ENCODE measurements around the gene MAPK11.

Gene MAPK11

DNA sequence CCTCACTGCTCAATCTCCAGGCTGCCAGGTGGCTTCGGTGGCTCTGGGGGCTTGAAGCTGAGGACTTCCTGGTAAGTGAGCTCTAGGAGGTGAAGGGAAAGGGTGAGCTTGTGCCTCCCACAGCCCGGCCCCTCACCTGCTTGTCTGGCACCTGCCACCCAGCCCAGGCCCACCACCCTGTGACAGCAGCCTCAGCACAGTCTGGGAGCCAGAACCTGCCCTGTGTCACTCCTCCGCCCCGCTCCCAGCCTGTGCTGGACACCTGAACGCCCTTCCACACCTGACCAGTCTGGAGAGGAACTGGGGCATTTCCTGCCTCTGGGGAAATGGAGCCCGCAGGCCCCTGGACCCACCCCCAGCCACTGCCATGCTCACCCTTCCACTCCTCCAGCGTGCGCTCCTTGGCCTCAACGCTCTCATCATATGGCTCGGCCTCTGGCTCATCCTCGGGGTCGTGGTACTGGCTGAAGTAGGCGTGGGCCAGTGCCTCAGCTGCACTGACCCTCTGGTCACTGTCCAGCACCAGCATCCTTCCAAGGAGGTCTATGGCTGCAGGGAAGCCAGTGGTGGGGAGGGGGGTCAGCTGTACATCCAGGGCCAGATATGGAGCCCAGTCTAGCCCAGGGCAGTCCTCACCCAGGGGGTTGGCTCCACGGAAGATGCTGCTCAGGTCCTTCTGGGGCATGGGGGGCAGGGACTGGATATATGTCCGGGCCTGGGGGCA is 5.1 kb downstream of the MAPK11 start:
- TF ChIP-seq FOXP2 (optimal IDR thresholded peaks at IDR 0.05; ENCODE audit: borderline replicate concordance, extremely low read depth, extremely low read length, insufficient read depth) (no peak), TAF1 (IDR thresholded peaks at IDR 0.05; ENCODE audit: borderline replicate concordance, insufficient read depth, low read length) (no peak)
- TF ChIP-seq, protein P1, sequence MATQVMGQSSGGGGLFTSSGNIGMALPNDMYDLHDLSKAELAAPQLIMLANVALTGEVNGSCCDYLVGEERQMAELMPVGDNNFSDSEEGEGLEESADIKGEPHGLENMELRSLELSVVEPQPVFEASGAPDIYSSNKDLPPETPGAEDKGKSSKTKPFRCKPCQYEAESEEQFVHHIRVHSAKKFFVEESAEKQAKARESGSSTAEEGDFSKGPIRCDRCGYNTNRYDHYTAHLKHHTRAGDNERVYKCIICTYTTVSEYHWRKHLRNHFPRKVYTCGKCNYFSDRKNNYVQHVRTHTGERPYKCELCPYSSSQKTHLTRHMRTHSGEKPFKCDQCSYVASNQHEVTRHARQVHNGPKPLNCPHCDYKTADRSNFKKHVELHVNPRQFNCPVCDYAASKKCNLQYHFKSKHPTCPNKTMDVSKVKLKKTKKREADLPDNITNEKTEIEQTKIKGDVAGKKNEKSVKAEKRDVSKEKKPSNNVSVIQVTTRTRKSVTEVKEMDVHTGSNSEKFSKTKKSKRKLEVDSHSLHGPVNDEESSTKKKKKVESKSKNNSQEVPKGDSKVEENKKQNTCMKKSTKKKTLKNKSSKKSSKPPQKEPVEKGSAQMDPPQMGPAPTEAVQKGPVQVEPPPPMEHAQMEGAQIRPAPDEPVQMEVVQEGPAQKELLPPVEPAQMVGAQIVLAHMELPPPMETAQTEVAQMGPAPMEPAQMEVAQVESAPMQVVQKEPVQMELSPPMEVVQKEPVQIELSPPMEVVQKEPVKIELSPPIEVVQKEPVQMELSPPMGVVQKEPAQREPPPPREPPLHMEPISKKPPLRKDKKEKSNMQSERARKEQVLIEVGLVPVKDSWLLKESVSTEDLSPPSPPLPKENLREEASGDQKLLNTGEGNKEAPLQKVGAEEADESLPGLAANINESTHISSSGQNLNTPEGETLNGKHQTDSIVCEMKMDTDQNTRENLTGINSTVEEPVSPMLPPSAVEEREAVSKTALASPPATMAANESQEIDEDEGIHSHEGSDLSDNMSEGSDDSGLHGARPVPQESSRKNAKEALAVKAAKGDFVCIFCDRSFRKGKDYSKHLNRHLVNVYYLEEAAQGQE (IDR thresholded peaks at IDR 0.05; ENCODE audit: insufficient read depth in 1 of 2, low read depth in 2 of 2, low read length in 2 of 2), result peak; percentile 56 to 71

DNA sequence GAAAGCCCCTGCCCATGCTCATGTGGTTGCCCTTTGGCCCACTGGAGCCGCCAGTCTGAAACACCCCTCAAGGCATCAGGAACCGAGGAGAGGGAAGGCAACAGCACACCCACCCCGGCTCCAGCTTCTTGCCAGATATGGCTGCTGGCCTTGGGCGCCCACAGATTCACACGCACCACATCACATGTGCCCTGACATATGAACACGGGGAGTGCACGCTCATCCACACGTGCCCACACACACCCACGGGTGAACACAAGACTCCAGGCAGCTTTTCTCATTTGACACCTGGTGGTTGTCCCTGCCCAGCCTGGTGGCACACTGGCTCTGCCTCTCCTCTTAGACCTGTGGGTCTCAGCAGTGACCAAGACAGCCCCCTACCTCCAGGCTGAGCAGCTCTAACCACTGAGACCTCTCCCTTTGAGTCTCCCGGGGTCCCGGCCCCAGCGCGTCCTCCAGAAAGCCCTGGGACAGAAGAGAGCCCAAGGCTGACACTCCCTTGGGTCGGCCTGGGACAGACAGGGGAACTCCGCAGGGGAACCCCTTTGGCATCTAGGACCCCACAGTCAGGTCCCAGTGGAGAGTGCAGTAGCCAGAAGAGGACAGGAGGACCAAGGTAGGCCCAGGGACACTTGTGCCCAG is 6.0 kb downstream of the MAPK11 start:
- TF ChIP-seq FOXP2 (optimal IDR thresholded peaks at IDR 0.05; ENCODE audit: borderline replicate concordance, extremely low read depth, extremely low read length, insufficient read depth) (no peak), POLR2AphosphoS5 (IDR thresholded peaks at IDR 0.05; ENCODE audit: low read depth, low read length) (no peak), TAF1 (IDR thresholded peaks at IDR 0.05; ENCODE audit: borderline replicate concordance, insufficient read depth, low read length) (no peak), SIN3A (IDR thresholded peaks at IDR 0.05; ENCODE audit: borderline replicate concordance, insufficient read depth, low read length) (no peak)
- TF ChIP-seq, protein P1 (IDR thresholded peaks at IDR 0.05; ENCODE audit: insufficient read depth in 1 of 2, low read depth in 2 of 2, low read length in 2 of 2), result no peak

DNA sequence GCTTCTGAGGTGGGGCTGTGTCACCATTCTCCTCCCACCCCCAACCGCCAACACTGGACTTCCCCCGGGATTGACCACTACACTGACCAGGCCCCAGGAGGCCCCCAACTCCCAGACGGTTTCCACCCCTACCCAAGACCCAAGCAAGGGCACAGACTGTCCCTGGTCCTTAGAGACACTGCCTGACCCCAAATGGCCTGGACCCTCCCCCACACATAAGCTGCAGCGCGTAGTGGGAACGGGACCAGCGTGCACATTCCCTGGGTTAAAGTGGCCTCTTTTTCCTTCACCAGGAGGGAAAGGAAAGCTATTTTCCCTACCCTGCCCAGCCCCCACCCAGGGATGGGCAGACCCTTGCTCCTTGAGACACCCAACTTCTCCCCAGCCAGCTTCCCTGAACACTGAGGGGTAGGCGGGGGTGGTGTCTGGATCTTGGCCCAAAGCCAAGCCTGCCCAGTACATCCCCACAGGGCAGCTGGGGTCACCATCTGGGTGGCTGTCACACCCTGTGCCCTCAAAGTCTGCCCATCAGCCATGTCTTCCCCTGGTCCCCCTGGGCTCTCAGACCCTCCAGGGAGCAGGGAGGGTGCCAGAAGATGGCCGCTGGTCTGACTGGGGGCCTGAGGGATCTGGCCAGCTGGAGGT is 7.1 kb downstream of the MAPK11 start:
- TF ChIP-seq SIN3A (IDR thresholded peaks at IDR 0.05; ENCODE audit: borderline replicate concordance, insufficient read depth, low read length) (no peak), FOXP2 (optimal IDR thresholded peaks at IDR 0.05; ENCODE audit: borderline replicate concordance, extremely low read depth, extremely low read length, insufficient read depth) (no peak), POLR2AphosphoS5 (IDR thresholded peaks at IDR 0.05; ENCODE audit: low read depth, low read length) (no peak), TAF1 (IDR thresholded peaks at IDR 0.05; ENCODE audit: borderline replicate concordance, insufficient read depth, low read length) (no peak)
- TF ChIP-seq, protein P1 (IDR thresholded peaks at IDR 0.05; ENCODE audit: insufficient read depth in 1 of 2, low read depth in 2 of 2, low read length in 2 of 2), result no peak

DNA sequence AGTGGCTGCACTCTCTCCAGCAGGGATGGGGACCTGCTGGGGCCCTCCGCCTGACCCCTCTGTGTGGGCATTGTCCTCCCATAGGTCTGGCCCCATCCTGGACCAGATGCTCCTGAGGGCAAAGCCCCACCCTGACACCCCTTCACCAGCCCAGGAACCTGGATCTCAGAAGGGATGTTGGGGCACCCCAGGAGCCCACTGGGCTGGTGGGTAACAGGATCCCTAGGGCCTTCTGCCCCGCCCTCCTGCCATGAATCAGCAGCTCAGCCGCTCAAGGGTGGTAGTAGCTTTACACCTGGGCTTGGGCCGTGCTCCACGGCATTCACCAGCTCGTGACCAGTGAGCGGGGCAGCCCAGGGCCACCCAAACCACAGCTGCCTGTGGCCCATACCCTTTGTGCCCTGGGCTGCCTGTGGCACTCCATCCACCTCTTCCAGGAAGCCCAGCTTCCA is 7.7 kb downstream of the MAPK11 start:
- TF ChIP-seq FOXP2 (optimal IDR thresholded peaks at IDR 0.05; ENCODE audit: borderline replicate concordance, extremely low read depth, extremely low read length, insufficient read depth) (no peak), TAF1 (IDR thresholded peaks at IDR 0.05; ENCODE audit: borderline replicate concordance, insufficient read depth, low read length) (no peak), POLR2AphosphoS5 (IDR thresholded peaks at IDR 0.05; ENCODE audit: low read depth, low read length) (no peak), SIN3A (IDR thresholded peaks at IDR 0.05; ENCODE audit: borderline replicate concordance, insufficient read depth, low read length) (no peak)
- TF ChIP-seq, protein P1 (IDR thresholded peaks at IDR 0.05; ENCODE audit: insufficient read depth in 1 of 2, low read depth in 2 of 2, low read length in 2 of 2), result no peak

All from PFSK-1 (cell line).